Neural cell (in vitro differentiated cells): ENCODE data around the gene TNNT2.

Experiments used
- EZH2 ChIP-seq: fragments of 200-600, 300-800 bp; shearing (Covaris generic), sonication (generic); IDR thresholded peaks from 2 replicates; pipeline ENCODE4 v1.6.1; 2014; ENCODE audit warnings: antibody characterized with exemption, low read length, borderline replicate concordance, mild to moderate bottlenecking; ENCODE audit not compliant: insufficient read depth, poor library complexity, severe bottlenecking
- MXI1 ChIP-seq: fragments of 450-650 bp; conservative IDR thresholded peaks from 2 replicates; pipeline ENCODE4 v1.6.1; 2014; ENCODE audit warnings: antibody characterized with exemption, mild to moderate bottlenecking; ENCODE audit not compliant: poor library complexity, severe bottlenecking
- TF ChIP-seq, protein P1 (sequence below): fragments of 450-650 bp; IDR thresholded peaks from 2 replicates; pipeline ENCODE4 v1.5.1; 2014; ENCODE audit warnings: antibody characterized with exemption, mild to moderate bottlenecking, moderate library complexity; ENCODE audit not compliant: poor library complexity, severe bottlenecking

- TF ChIP-seq, protein P1, sequence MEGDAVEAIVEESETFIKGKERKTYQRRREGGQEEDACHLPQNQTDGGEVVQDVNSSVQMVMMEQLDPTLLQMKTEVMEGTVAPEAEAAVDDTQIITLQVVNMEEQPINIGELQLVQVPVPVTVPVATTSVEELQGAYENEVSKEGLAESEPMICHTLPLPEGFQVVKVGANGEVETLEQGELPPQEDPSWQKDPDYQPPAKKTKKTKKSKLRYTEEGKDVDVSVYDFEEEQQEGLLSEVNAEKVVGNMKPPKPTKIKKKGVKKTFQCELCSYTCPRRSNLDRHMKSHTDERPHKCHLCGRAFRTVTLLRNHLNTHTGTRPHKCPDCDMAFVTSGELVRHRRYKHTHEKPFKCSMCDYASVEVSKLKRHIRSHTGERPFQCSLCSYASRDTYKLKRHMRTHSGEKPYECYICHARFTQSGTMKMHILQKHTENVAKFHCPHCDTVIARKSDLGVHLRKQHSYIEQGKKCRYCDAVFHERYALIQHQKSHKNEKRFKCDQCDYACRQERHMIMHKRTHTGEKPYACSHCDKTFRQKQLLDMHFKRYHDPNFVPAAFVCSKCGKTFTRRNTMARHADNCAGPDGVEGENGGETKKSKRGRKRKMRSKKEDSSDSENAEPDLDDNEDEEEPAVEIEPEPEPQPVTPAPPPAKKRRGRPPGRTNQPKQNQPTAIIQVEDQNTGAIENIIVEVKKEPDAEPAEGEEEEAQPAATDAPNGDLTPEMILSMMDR: no peak
- TF ChIP-seq MXI1 (no peak), EZH2 (no peak)
Observed at GRCh38 chr1:201366696-201367095, 10.8 kb downstream of the TNNT2 start.
